Endothelial cell of umbilical vein (primary cell): ENCODE results near the gene C3orf52.

Experiments used
- EZH2 ChIP-seq: IDR thresholded peaks from 2 replicates; pipeline ENCODE4 v1.6.1; 2012; ENCODE audit warnings: borderline replicate concordance, low read depth, mild to moderate bottlenecking, moderate library complexity, low read length, inconsistent platforms; ENCODE audit not compliant: severe bottlenecking
- FOS ChIP-seq: IDR thresholded peaks from 2 replicates; pipeline ENCODE4 v1.6.1; 2011; ENCODE audit warnings: mild to moderate bottlenecking, low read length, moderate library complexity, borderline replicate concordance; ENCODE audit not compliant: insufficient read depth
- GATA2 ChIP-seq: IDR thresholded peaks from 2 replicates; pipeline ENCODE4 v1.7.0; 2011; ENCODE audit warnings: low read depth, mild to moderate bottlenecking, moderate library complexity, mixed read lengths, low read length; ENCODE audit not compliant: insufficient read length, insufficient read depth
- JUN ChIP-seq: IDR thresholded peaks from 2 replicates; pipeline ENCODE4 v1.6.1; 2011; ENCODE audit warnings: borderline replicate concordance, low read depth; ENCODE audit not compliant: insufficient read length, insufficient read depth
- MYC ChIP-seq: IDR thresholded peaks from one replicate; pipeline ENCODE4 v1.6.1; 2011; ENCODE audit warnings: mild to moderate bottlenecking, low read depth, low read length
- POLR2A ChIP-seq: IDR thresholded peaks from 2 replicates; pipeline ENCODE4 v1.6.1; 2012; ENCODE audit warnings: low read depth, mild to moderate bottlenecking, control low read depth, low read length
- POLR2AphosphoS5 ChIP-seq: IDR thresholded peaks from 2 replicates; pipeline ENCODE4 v1.6.1; 2012; ENCODE audit warnings: low read depth, mild to moderate bottlenecking, control low read depth, low read length, moderate library complexity; ENCODE audit not compliant: insufficient read depth
- TF ChIP-seq, protein P1 (sequence below), 2 donors: IDR thresholded peaks; 1 replicate in 1 of 2; 2 replicates in 1 of 2; pipeline ENCODE4 v1.5.1; 2011; ENCODE audit warnings: low read length in 2 of 2, mild to moderate bottlenecking in 2 of 2, moderate library complexity in 2 of 2, control low read depth in 1 of 2, inconsistent platforms in 1 of 2, low read depth in 1 of 2; ENCODE audit not compliant: insufficient read depth in 1 of 2; ENCODE audit errors: extremely low read depth in 1 of 2
- TF ChIP-seq, protein P2 (sequence below): IDR thresholded peaks from 2 replicates; pipeline ENCODE4 v1.6.1; 2011; ENCODE audit not compliant: insufficient read depth, insufficient read length

DNA sequence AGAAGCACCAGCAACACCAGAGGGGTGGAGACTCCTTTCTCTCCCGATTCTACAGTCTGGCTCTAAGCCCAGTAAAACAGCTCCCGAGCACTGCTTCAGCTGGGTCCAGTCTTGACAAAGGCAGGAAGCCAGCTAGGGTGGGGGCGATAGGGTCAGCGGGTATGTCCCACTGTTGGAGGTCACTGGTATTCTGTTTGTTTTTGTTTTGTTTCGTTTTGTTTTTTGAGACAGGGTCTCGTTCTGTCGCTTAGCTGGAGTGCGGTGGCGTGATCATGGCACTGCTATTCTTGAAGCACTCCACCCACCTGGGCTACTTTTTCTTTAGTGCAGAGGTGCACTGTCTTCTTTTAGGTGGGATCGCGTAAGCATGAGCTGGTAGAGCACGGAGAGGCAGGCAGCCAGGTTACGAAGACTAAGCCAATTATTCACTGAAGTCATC lies 30.6 kb downstream of the C3orf52 start:
- no peak for TF ChIP-seq POLR2A
- TF ChIP-seq, protein P1, sequence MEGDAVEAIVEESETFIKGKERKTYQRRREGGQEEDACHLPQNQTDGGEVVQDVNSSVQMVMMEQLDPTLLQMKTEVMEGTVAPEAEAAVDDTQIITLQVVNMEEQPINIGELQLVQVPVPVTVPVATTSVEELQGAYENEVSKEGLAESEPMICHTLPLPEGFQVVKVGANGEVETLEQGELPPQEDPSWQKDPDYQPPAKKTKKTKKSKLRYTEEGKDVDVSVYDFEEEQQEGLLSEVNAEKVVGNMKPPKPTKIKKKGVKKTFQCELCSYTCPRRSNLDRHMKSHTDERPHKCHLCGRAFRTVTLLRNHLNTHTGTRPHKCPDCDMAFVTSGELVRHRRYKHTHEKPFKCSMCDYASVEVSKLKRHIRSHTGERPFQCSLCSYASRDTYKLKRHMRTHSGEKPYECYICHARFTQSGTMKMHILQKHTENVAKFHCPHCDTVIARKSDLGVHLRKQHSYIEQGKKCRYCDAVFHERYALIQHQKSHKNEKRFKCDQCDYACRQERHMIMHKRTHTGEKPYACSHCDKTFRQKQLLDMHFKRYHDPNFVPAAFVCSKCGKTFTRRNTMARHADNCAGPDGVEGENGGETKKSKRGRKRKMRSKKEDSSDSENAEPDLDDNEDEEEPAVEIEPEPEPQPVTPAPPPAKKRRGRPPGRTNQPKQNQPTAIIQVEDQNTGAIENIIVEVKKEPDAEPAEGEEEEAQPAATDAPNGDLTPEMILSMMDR (IDR thresholded peaks at IDR 0.05; ENCODE audit: extremely low read depth in 1 of 2, insufficient read depth in 1 of 2, low read depth in 1 of 2, low read length in 2 of 2): no peak
- no peak for TF ChIP-seq EZH2
- no peak for TF ChIP-seq POLR2AphosphoS5
- no peak for TF ChIP-seq MYC
- TF ChIP-seq, protein P2, sequence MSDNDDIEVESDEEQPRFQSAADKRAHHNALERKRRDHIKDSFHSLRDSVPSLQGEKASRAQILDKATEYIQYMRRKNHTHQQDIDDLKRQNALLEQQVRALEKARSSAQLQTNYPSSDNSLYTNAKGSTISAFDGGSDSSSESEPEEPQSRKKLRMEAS: no peak
- TF ChIP-seq FOS: no peak
- no peak for TF ChIP-seq JUN
- no peak for TF ChIP-seq GATA2
